Germinal center (tissue), 1 donor: ENCODE measurements around the gene UCN3.

Experiments used
- DNase-seq: peaks from one replicate; pipeline ENCODE4 v3.0.0; 2012; ENCODE audit warnings: mixed read lengths, low spot score

The UCN3 gene

GRCh38 chr10:5364890-5365338 lies at the start of gene UCN3:
Gene UCN3 (plus strand): TSS chr10:5364966. CDS start chr10:5373721, 8,755 bp downstream.
- no peak for DNase-seq

DNA sequence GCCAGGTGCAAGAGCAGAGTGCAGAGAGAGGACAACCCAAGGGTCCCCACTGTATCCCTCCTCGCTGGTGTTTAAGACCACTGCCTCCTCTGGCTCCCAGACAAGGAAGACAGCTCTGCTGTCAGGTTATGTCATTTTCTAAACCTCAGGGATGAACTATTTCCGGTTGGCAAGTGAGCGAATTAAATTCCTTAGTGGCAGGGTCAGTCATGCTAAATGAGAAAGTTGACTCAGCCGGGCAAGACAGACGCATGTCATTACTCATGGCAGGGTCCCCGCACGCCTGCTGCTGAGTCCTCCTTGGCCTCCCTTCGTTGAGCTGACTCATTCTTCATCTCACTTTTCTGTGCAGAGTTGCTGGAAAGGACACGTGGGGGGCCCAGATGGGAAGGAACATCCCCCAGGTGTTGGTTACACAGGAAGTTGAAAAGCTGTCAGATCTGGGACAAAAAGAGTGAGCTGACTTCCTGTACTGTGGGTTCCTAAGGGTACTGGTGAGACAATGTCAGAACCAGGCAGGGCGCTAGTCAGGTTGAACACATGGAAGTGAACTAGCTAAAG lies 47.1 kb upstream of the UCN3 start:
- DNase-seq = no peak

GRCh38 chr10:5318148-5318547 lies 46.6 kb upstream of the UCN3 start:
- DNase-seq = no peak

DNA sequence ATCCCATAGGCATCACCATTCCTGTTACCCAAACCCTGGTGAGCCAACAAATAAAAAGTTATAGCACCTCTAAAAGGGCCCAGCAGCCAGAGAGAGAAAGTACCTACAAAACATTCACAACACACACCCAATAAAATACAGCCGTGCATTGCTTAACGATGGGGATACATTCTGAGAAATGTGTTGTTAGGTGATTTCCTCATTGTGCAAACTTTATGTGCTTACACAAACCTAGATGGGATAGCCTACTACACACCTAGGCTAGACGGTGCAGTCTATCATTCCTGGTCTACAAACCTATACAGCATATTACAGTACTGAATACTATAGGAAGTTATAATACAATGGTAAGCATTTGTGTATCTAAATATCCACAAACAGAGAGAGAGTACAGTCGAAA lies 44.9 kb upstream of the UCN3 start:
- no peak for DNase-seq

DNA sequence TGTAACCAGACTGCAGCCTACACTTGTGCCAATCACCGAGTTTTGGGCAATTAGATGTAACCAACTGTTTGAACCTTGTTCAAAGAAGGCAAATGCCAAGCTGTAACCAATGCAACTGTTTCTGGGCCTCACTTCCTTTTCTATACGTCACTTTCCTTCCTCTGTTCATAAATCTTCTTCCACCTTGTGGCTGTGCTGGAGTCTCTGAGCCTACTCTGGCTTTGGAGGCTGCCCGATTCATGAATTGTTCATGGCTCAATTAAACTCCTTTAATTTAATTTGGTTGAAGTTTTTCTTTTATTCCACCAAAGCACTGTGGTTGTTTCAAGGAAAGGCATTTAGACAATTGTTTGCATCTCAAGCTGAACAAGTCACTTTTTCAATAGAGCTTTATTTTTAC lies 43.5 kb upstream of the UCN3 start:
- no peak for DNase-seq

GRCh38 chr10:5323446-5323845 lies 41.3 kb upstream of the UCN3 start:
- no peak for DNase-seq

DNA sequence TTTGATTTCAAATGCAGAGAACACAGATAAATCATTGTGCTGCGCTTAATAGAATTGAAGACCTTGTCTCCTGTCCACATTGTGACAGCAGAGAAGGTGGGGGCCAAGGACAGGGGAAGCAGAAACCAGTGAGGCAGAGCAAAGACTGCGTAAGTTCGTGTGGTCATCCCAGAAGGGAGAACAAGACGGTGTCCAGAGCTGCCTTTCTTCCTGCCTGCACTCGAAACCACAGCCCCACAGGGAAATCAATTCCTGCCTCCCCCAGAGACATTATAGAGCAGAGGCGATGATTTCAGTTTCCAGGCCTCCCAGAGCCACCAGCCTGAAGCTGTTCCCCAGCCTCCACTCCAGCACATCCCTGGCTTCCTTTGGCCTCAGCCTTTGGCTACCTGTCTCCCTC lies 39.7 kb upstream of the UCN3 start:
- DNase-seq = no peak

DNA sequence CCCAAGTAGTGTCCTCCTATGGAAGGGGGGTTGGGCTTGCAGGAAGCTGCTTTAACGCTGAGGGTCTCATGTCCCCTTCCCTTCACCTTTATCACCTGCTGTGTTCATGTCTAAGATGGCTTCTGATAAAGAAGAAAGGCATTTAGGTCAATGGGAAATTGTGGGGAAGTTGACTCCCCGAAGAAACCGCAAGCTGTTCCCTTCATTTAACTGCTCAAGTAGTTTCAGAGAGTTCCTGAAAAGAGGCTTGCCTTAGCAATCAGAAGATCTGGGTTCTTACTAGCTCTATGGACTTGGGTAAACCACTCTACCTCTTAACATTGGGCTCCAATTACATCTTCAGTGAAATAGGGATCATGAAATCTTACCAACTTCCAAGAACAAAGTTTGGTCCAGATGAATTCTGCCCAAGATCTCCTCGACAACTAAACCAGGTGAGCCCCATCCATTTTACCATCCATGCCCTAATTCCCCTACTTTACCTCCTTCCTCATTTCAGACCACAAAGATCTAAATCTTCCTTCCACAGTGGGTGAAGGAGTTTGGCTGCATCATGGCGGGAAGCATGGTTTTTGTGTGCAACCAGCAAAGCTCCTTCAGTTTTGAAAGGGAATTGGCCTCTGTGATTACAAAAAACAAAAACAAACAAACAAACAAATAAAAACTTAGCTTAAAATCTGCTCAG lies 30.4 kb upstream of the UCN3 start:
- no peak for DNase-seq

- no peak for DNase-seq
Observed at GRCh38 chr10:5338010-5338409, 26.8 kb upstream of the UCN3 start.

- DNase-seq = no peak
Observed at GRCh38 chr10:5343092-5343491, 21.7 kb upstream of the UCN3 start.

DNA sequence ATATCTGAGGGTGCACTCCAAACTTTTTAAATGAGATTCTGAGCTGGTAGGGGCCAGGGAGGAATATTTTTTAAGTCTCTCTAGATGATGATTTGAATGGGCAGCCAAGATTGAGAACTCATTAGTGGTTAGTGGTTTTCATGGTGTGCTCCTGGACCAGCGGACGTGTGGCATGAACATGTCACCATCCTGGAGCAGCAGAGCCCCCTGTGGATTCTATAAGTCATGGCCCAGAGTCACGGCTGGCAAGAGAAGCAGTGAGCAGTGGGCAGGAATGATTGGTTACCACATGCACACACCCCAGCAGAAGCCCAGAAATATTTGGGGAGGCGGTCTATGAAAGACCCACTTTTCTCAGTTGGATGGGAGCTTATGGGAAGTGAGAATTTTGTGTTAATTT lies 21.2 kb upstream of the UCN3 start:
- no peak for DNase-seq

DNA sequence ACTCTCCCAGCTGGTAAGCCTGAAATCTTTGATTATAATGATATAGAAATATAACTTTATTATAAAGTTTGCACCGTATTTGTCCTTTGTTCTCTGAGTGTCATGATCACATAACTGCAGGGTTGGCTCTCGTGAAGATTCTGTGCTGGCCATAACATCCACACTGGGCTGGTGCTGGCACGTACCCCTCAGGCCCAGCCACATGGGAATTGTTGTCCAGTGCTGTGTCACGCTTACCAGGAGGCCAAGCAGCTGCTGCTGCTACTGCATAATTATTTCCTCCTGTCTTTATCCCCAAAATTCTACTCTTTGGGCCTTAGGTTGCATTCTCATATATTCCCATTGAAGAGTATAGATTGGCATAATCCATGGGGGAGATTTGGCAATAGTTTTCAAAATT lies 20.8 kb upstream of the UCN3 start:
- DNase-seq = no peak

DNA sequence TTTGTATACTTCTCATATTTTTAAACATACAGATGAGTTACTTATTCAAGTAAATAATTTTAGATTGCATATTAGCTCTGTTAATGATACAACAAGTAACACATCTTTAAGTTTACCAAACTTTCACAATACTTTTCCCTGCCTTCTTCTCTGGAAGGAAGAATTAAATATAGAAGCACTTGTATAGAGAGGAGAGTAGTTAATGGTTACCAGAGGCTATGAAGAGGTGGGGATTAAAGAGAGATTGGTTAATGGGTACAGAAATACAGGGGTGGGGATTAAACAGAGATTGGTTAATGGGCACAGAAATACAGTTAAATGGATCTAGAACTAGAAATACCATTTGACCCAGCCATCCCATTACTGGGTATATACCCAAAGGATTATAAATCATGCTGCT lies 20.0 kb upstream of the UCN3 start:
- no peak for DNase-seq

GRCh38 chr10:5346881-5347280 lies 17.9 kb upstream of the UCN3 start:
- no peak for DNase-seq

DNA sequence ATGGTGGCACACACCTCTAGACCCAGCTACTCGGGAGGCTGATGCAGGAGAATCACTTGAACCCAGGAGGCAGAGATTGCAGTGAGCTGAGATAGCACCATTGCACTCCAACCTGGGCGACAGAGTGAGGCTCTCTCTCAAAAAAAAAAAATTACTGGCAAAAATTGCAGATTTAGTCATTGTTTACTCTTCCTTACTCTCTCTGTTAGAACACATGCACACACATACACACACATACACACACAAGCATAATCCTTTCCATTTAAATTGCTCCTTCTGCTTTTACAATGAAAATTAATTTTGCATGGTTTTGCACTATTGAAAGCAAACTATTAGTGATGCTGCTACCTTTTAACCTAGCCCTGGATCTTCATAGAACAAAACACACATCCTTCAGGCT lies 15.4 kb upstream of the UCN3 start:
- no peak for DNase-seq

DNA sequence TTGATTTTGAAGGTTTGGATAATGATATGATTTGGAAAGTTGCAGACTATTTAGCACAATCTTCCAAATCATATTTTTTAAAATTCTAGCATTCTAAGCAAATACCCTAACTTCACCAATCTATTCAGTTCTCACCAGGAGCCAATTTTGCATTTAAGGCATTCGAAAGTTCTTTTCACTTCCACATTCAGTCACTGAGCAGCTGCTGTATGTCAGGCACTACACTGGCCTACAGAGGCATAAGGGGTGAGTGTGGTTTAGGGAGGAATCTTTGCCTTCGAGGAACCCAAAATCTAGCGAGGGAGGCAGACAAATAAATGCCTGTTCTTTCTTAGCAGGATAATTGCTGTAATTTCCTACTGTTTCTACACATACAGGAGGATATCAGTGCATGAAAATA lies 10.7 kb upstream of the UCN3 start:
- DNase-seq = no peak

DNA sequence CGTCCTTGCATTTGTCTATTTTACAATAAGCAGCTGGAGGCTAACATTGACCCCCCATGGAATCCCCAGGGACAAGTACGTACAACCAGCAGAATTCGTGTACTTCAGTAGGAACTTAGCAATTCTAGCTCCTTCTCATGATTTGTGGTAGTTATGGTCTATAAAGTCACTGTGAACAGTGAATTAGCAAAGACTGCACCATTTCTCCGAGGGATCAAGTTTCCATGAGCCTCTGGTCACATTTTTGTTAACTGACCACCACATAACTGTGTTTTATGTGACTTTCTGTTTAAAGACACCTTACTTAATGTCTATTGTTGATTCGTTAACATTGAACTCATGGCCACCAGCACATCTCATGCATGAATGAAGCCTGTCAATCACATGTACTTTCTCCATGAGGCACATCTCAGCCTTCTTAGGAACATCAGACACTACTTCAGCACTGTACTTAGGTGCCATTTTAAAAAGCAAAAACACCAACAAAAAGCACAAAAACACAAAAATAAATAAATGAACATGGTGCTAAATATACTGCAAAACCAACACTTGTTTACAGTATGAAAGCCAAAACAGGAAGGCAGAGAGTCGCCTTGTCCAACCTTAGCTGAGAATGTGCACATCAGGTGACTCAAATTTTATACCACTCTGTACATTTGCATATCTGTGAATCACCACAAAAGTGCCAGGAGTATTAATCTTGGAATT lies 9.0 kb upstream of the UCN3 start:
- no peak for DNase-seq

GRCh38 chr10:5356302-5356763 lies 8.4 kb upstream of the UCN3 start:
- no peak for DNase-seq

DNA sequence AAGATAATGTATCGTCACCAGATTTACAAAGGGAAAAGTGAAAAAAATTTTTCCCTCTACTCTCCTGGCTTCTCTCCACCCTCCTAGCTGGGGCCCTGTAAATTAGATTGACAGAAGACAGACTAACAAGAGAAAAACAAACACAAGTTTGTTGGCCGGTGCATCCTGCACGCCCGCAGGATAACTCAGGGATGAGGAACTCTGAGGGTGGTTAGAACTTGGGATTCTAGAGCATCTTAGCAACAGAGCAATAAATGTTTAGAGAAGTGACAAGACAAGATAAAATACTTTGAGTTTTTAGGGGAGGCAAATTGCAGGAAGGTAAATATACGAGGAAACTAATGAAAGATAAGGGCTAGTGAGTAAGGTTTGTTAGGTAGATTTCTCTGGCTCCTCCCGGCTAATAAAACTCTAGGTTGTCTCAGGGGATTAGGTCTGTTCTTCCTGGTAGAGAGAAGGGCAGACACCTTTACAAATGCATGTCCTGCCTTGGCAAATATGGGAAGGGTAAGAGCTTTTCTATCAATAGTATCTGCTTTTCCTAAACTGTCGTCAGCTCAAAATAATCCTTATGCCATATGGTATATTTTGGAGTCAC lies 4.3 kb upstream of the UCN3 start:
- no peak for DNase-seq

DNA sequence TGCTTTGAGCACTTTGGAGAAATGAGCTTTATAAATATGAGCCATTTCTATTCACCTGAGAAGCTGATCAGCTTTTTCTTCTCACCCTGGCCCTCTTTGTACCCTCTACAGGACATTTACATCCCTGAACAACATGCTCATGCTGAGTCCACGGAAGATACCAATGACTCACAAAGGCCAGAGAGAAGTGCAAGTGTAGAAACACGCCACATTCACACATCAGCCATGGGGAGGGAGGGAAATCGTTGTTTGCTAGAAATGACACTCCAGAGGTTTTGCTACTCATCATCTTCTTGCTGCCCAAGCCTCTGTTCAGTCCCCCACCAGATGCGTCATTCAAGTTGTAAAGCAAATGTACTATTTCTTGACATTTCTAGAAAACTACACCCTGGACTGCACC lies 2.8 kb upstream of the UCN3 start:
- no peak for DNase-seq

GRCh38 chr10:5362873-5363272 lies 1.9 kb upstream of the UCN3 start:
- DNase-seq = no peak

DNA sequence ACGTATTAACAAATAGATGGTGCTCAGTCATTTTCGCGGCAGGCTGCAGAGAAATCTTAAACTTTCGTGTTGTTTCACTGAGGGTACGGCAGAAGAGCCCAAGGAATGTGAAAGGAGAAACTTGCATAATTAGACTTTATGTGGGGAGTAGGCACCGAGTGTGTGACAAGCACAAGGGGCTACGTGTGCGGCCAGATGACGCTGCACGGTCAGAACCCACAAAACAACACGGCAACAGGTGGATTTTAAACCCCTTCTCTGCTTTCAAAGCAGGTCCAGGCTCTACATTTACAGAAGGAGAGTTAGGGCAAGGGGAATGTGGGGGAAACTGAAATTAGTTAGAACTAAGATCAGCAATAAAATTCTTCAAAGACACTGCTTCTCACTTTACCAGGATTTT lies 392 bp upstream of the UCN3 start:
- no peak for DNase-seq

DNA sequence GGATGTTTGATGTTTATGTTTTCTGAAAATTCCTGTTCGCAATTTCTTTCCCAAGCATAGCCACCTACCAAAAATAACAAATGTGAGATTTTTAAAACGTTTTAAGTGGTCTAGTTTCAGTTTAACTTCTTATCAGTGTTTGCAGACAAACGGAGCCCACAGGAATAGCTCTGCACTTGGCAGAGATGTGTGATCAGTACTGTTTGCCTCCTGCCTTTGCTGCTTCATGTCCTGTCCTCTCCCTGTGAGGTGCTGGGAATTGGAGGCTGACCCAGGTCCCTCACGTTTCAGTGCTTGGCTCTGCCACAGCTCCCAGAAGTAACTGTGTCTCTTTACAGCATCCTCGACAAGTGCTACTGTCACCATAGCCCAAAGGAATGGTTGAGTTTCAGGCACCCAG lies 1.2 kb downstream of the UCN3 start:
- DNase-seq = no peak
